ENCODE data around the gene P3R3URF.

The P3R3URF gene

GRCh38 chr1:46186076-46186475 lies 9.8 kb upstream of the P3R3URF start (continued):
- TF ChIP-seq ZNF18 (tag by site-specific recombination; IDR thresholded peaks at IDR 0.05) (no peak), ZSCAN16 (tag by site-specific recombination; IDR thresholded peaks at IDR 0.05) (no peak), ZNF473 (tag by site-specific recombination; IDR thresholded peaks at IDR 0.05) (no peak)

DNA sequence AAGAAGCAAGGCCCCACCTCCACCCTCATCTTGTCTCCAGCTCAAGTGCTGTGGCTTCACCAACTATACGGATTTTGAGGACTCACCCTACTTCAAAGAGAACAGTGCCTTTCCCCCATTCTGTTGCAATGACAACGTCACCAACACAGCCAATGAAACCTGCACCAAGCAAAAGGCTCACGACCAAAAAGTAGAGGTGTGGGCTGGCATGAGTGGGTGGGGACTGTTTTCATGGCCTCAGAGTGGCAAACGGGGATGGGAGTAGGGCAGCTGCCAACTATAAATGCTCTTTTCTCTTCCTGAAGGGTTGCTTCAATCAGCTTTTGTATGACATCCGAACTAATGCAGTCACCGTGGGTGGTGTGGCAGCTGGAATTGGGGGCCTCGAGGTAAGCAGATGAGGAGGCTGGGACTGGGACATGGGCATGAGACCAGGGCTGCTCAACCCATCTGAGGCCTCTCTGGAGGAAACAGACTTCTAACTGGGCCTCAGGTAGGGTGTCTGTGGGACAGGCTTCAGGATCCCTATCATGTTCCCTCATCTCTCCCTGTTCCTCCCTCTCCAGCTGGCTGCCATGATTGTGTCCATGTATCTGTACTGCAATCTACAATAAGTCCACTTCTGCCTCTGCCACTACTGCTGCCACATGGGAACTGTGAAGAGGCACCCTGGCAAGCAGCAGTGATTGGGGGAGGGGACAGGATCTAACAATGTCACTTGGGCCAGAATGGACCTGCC lies 8.8 kb upstream of the P3R3URF start:
- Histone ChIP-seq H3K4me1 (ENCODE audit: control insufficient read depth, insufficient read depth, low read length) (peaks cover 3% of the 10 kb centered on the region; the same call in 1 of the 2 replicates), H3K4me3 (ENCODE audit: low read depth, low read length) (no peak overlapping the region), H3K36me3 (ENCODE audit: control insufficient read depth in 2 of 2, insufficient read depth in 1 of 2, low read length in 2 of 2) (peaks cover 0 to 32% of the 10 kb centered on the region in 2 experiments; a peak in 1 of 3 replicates), H3K27ac (ENCODE audit: extremely low read depth, low read depth, low read length) (no peak overlapping the region), H3K9me3 (ENCODE audit: control insufficient read depth, insufficient read depth, low read depth, low read length) (no peaks in the 10 kb centered on the region)
- TF ChIP-seq ZEB2 (tag by site-specific recombination; IDR thresholded peaks at IDR 0.05), result no peak
- no peak for TF ChIP-seq MEIS1 (CRISPR knock-in tag; IDR thresholded peaks at IDR 0.05; ENCODE audit: borderline replicate concordance)
- peak; percentile 77 for TF ChIP-seq EGR2 (tag by site-specific recombination; IDR thresholded peaks at IDR 0.05; ENCODE audit: low read depth)
- no peak for TF ChIP-seq ZNF548 (tag by site-specific recombination; IDR thresholded peaks at IDR 0.05)
- TF ChIP-seq ZNF10 (tag by site-specific recombination; IDR thresholded peaks at IDR 0.05), result no peak
- no peak for TF ChIP-seq ZNF658 (tag by site-specific recombination; IDR thresholded peaks at IDR 0.05)
- TF ChIP-seq ZFHX2 (tag by site-specific recombination; conservative IDR thresholded peaks at IDR 0.05), result peak; percentile 94
- TF ChIP-seq, protein P1, sequence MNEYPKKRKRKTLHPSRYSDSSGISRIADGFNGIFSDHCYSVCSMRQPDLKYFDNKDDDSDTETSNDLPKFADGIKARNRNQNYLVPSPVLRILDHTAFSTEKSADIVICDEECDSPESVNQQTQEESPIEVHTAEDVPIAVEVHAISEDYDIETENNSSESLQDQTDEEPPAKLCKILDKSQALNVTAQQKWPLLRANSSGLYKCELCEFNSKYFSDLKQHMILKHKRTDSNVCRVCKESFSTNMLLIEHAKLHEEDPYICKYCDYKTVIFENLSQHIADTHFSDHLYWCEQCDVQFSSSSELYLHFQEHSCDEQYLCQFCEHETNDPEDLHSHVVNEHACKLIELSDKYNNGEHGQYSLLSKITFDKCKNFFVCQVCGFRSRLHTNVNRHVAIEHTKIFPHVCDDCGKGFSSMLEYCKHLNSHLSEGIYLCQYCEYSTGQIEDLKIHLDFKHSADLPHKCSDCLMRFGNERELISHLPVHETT (tag by site-specific recombination; IDR thresholded peaks at IDR 0.05), result no peak
- no peak for TF ChIP-seq ZNF19 (tag by site-specific recombination; IDR thresholded peaks at IDR 0.05; ENCODE audit: low read depth)
- no peak for TF ChIP-seq ZNF571 (tag by site-specific recombination; IDR thresholded peaks at IDR 0.05)
- TF ChIP-seq ZNF366 (tag by site-specific recombination; conservative IDR thresholded peaks at IDR 0.05), result no peak
- ChIA-PET POLR2A (no interaction called here), CTCF (interaction anchor here (6.2 to 9.3 kb wide), 2 partner anchors 39 to 149 kb away, joined by 71 to 148 read pairs; no protein-coding TSS in a partner anchor)

- Histone ChIP-seq H3K36me3 (ENCODE audit: control insufficient read depth in 2 of 2, insufficient read depth in 1 of 2, low read length in 2 of 2) (peaks cover 0 to 22% of the 10 kb centered on the region in 2 experiments; a peak in 1 of 3 replicates), H3K4me1 (ENCODE audit: control insufficient read depth, insufficient read depth, low read length) (peaks cover 3% of the 10 kb centered on the region; the same call in 1 of the 2 replicates), H3K9me3 (ENCODE audit: control insufficient read depth, insufficient read depth, low read depth, low read length) (no peaks in the 10 kb centered on the region), H3K27ac (ENCODE audit: extremely low read depth, low read depth, low read length) (peak overlapping the region; percentile 66; the same call in 1 of the 2 replicates), H3K4me3 (ENCODE audit: low read depth, low read length) (no peak overlapping the region)
- CTCF ChIA-PET, result interaction anchor here (6.2 to 9.3 kb wide), 2 partner anchors 40 to 148 kb away, joined by 71 to 148 read pairs; no protein-coding TSS in a partner anchor
- TF ChIP-seq, protein P2, sequence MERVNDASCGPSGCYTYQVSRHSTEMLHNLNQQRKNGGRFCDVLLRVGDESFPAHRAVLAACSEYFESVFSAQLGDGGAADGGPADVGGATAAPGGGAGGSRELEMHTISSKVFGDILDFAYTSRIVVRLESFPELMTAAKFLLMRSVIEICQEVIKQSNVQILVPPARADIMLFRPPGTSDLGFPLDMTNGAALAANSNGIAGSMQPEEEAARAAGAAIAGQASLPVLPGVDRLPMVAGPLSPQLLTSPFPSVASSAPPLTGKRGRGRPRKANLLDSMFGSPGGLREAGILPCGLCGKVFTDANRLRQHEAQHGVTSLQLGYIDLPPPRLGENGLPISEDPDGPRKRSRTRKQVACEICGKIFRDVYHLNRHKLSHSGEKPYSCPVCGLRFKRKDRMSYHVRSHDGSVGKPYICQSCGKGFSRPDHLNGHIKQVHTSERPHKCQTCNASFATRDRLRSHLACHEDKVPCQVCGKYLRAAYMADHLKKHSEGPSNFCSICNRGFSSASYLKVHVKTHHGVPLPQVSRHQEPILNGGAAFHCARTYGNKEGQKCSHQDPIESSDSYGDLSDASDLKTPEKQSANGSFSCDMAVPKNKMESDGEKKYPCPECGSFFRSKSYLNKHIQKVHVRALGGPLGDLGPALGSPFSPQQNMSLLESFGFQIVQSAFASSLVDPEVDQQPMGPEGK (tag by site-specific recombination; IDR thresholded peaks at IDR 0.05), result no peak
- peak; percentile 53; the same call in 1 of the 2 replicates for TF ChIP-seq PRDM4 (tag by site-specific recombination; IDR thresholded peaks at IDR 0.05)
- POLR2A ChIA-PET, result interaction anchor here (0.7 to 1.3 kb wide), 7 partner anchors 10 to 131 kb away, joined by 3 to 8 read pairs (median 4); partner anchors contain the start of genes PIK3R3, POMGNT1 and RAD54L
Measured at GRCh38 chr1:46183926-46184557, 7.8 kb upstream of the P3R3URF start.
